ENCODE data around the gene CALD1.

Gene CALD1

GRCh38 chr7:134957005-134957404 is 177.6 kb downstream of the CALD1 start:
- ChIA-PET POLR2A (no interaction called here), CTCF (interaction anchor here (0.6 to 0.8 kb wide), 2 partner anchors 232 to 277 kb away, joined by 3 to 4 read pairs; no protein-coding TSS in a partner anchor)
- H3K4me1 ChIP-seq (ENCODE audit: control insufficient read depth, insufficient read depth, low read length): no peaks in the 10 kb centered on the region
- H3K4me3 ChIP-seq (ENCODE audit: low read depth, low read length): no peak overlapping the region
- TF ChIP-seq ZFP3 (tag by site-specific recombination; IDR thresholded peaks at IDR 0.05; ENCODE audit: low read depth) (no peak), ZNF350 (tag by site-specific recombination; IDR thresholded peaks at IDR 0.05) (no peak), ZNF24 (tag by site-specific recombination; IDR thresholded peaks at IDR 0.05) (no peak), GLI2 (tag by site-specific recombination; IDR thresholded peaks at IDR 0.05; ENCODE audit: borderline replicate concordance, low read depth) (no peak)
- no peaks in the 10 kb centered on the region for H3K9me3 ChIP-seq (ENCODE audit: control insufficient read depth, insufficient read depth, low read depth, low read length)
- H3K27ac ChIP-seq (ENCODE audit: extremely low read depth, low read depth, low read length): no peak overlapping the region
- peaks cover 2 to 62% of the 10 kb centered on the region in 2 experiments; a peak in 2 of 3 replicates for H3K36me3 ChIP-seq (ENCODE audit: control insufficient read depth in 2 of 2, insufficient read depth in 1 of 2, low read length in 2 of 2)

- Histone ChIP-seq H3K4me3 (ENCODE audit: low read depth, low read length) (no peak overlapping the region), H3K27ac (ENCODE audit: extremely low read depth, low read depth, low read length) (no peak overlapping the region), H3K4me1 (ENCODE audit: control insufficient read depth, insufficient read depth, low read length) (no peaks in the 10 kb centered on the region), H3K36me3 (ENCODE audit: control insufficient read depth in 2 of 2, insufficient read depth in 1 of 2, low read length in 2 of 2) (peaks cover 0 to 64% of the 10 kb centered on the region in 2 experiments; a peak in 2 of 3 replicates), H3K9me3 (ENCODE audit: control insufficient read depth, insufficient read depth, low read depth, low read length) (no peaks in the 10 kb centered on the region)
- CTCF ChIA-PET: no interaction called here
- no peak for TF ChIP-seq ZNF391 (tag by site-specific recombination; IDR thresholded peaks at IDR 0.05; ENCODE audit: borderline replicate concordance, low read depth)
- TF ChIP-seq ZNF529 (tag by site-specific recombination; IDR thresholded peaks at IDR 0.05; ENCODE audit: insufficient replicate concordance): no peak
- no peak for TF ChIP-seq ZNF416 (tag by site-specific recombination; IDR thresholded peaks at IDR 0.05)
- no peak for TF ChIP-seq ZNF341 (tag by site-specific recombination; IDR thresholded peaks at IDR 0.05; ENCODE audit: low read depth)
- no peak for TF ChIP-seq ZSCAN5A (tag by site-specific recombination; IDR thresholded peaks at IDR 0.05)
- no peak for TF ChIP-seq ZNF239 (tag by site-specific recombination; IDR thresholded peaks at IDR 0.05)
- no peak for TF ChIP-seq ZXDB (tag by site-specific recombination; IDR thresholded peaks at IDR 0.05)
- no peak for TF ChIP-seq IKZF3 (tag by site-specific recombination; IDR thresholded peaks at IDR 0.05)
- no peak for TF ChIP-seq TCF7L2 (IDR thresholded peaks at IDR 0.05; ENCODE audit: borderline replicate concordance, low read depth, low read length)
- TF ChIP-seq ZNF791 (tag by site-specific recombination; IDR thresholded peaks at IDR 0.05): no peak
- TF ChIP-seq ZNF426 (tag by site-specific recombination; IDR thresholded peaks at IDR 0.05): no peak
- no peak for TF ChIP-seq OVOL3 (tag by site-specific recombination; IDR thresholded peaks at IDR 0.05)
- TF ChIP-seq ZNF23 (tag by site-specific recombination; IDR thresholded peaks at IDR 0.05; ENCODE audit: borderline replicate concordance): no peak
- POLR2A ChIA-PET: no interaction called here
These were observed 180.4 kb downstream of the CALD1 start for GRCh38 chr7:134959810-134960209.

GRCh38 chr7:134962270-134962780 is 182.9 kb downstream of the CALD1 start:
- Histone ChIP-seq H3K4me1 (ENCODE audit: control insufficient read depth, insufficient read depth, low read length) (no peaks in the 10 kb centered on the region), H3K4me3 (ENCODE audit: low read depth, low read length) (no peak overlapping the region), H3K9me3 (ENCODE audit: control insufficient read depth, insufficient read depth, low read depth, low read length) (no peaks in the 10 kb centered on the region), H3K36me3 (ENCODE audit: control insufficient read depth in 2 of 2, insufficient read depth in 1 of 2, low read length in 2 of 2) (peaks cover 0 to 67% of the 10 kb centered on the region in 2 experiments; a peak in 2 of 3 replicates), H3K27ac (ENCODE audit: extremely low read depth, low read depth, low read length) (no peak overlapping the region)
- ChIA-PET CTCF (interaction anchor here (0.6 to 1.3 kb wide), 4 partner anchors 8 to 340 kb away, joined by 3 read pairs; no protein-coding TSS in a partner anchor), POLR2A (no interaction called here)
- TF ChIP-seq PRDM2 (tag by site-specific recombination; IDR thresholded peaks at IDR 0.05; ENCODE audit: borderline replicate concordance) (no peak), TRIM28 (IDR thresholded peaks at IDR 0.05; ENCODE audit: borderline replicate concordance, low read length) (no peak), GLI2 (tag by site-specific recombination; IDR thresholded peaks at IDR 0.05; ENCODE audit: borderline replicate concordance, low read depth) (no peak), ZNF549 (tag by site-specific recombination; IDR thresholded peaks at IDR 0.05) (no peak), ZNF449 (tag by site-specific recombination; IDR thresholded peaks at IDR 0.05) (no peak), ZBTB17 (tag by site-specific recombination; IDR thresholded peaks at IDR 0.05) (no peak), ZNF366 (tag by site-specific recombination; conservative IDR thresholded peaks at IDR 0.05) (no peak), WT1 (tag by site-specific recombination; IDR thresholded peaks at IDR 0.05) (no peak)

Data from HEK293 (cell line).